NCI-H748 (cell line): ENCODE data around the gene ARHGAP26.

Experiments used
- DNase-seq: peaks from one replicate; lab custom pipeline; 2025; ENCODE audit not compliant: unreplicated experiment; lab: John Stamatoyannopoulos, UW

ARHGAP26 gene

GRCh38 chr5:143212261-143212660 lies 442.1 kb downstream of the ARHGAP26 start:
- DNase-seq = no peak

- no peak for DNase-seq
Observed at GRCh38 chr5:143213231-143213850, 443.2 kb downstream of the ARHGAP26 start.

DNA sequence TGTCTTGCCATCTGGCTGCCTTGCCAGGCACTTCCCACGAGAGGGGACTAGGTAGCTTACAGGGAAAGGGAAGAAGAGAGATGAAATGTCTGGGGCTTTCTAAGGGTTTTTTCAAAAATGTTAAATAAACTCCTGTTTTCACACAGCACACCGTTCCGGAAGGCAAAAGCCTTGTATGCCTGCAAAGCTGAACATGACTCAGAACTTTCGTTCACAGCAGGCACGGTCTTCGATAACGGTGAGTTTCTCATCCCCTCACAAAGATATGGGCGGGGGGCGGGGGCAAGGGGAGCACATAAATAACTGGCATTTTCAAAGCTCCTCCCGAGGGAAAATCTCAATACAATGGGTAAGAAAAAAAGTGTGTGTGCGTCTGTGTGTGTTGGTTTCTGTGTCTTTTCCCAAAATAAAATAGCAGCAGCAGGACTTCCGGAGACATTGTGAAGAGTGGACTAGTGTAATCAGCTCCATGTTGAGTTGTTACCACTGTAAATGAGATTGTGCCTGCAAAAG lies 443.7 kb downstream of the ARHGAP26 start:
- no peak for DNase-seq

DNA sequence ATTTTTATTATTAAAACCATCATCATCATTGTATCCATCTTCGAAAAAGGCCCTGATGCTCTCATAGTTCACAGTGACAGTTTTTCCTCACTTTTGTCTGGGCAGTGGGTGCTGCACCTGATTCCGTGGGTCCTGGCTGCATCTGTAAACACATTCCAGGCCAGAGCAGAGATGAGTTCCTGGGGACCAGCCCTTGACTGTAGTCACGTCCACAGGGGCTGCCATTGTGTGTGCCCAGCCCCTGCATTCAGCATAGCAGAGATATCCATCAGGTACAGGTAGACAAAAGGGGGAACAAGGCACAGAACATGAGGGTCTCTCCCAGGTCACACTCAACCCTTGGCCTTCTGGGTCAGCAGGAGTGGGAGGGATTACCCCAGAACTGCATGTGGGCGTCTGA lies 444.3 kb downstream of the ARHGAP26 start:
- DNase-seq = no peak

DNA sequence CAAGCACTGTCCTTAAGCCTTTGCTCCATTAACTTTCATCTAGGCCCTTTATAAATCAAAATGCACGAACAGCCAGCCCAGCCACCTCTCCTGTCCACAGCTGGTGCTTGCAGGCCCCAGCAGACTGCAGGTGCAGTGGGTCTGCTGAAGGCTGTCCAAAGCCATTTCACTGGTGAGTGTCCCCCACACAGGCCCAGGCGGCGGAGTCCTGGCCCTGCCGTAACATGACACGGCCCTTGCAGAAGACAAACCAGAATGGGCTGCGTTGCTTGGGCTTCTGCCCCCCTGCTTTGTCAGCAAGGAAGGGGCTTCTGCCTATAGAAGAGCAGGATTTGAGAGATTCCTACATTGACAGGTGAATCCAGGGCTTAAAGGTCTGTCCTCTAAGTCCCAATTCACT lies 444.7 kb downstream of the ARHGAP26 start:
- no peak for DNase-seq

GRCh38 chr5:143215690-143216089 lies 445.5 kb downstream of the ARHGAP26 start:
- DNase-seq = no peak

- DNase-seq = no peak
Observed at GRCh38 chr5:143216211-143216610, 446.0 kb downstream of the ARHGAP26 start.

GRCh38 chr5:143217065-143217803 lies 447.1 kb downstream of the ARHGAP26 start:
- no peak for DNase-seq

DNA sequence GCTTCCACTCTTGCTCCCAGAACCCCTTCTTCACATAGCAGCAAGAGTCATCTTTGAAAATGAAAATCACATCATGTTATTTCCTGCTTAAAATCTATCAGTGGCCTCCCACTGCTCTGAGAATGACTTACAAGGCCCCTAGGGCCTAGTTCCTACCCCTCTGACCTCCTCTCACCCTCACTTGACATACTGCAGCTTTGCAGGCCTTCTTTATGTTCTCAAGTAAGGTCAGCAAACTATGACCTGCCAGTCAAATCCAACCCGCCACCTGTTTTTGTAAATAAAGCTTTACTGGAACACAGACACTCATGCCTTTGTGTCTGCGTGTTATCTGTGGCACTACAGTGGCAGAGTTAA lies 447.6 kb downstream of the ARHGAP26 start:
- no peak for DNase-seq

DNA sequence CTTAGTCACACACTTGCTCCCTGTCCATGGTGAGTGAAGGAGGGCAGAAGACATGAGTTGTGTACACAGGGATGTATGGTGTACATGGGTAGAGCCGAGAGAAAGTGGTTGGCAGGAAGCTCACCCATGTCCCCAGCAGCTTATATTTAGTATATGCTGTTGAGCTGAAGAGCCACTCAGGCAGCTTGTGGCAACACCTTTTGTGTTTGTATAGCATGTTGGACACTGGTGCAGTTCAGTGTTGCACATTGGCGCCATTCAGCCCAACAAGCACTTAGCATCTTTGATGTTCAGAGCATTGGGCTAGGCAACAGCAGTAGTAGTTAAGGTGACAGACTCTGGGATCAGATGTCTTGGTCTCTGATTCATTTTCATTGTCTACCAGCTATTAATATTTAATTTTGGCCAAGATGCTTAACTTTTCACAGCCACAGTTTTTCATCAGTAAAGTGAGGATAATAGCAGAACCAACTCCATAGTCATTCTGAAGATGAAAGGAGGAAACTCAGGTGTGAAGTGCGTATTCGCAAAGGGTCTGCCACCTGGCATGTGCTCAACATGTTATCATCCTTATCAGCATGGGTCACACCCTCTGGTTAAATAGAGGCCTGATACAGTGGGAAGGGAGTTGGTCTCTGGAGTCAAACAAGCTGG lies 448.5 kb downstream of the ARHGAP26 start:
- DNase-seq = peak; percentile 60

- no peak for DNase-seq
Observed at GRCh38 chr5:143219696-143220095, 449.5 kb downstream of the ARHGAP26 start.

- DNase-seq = no peak
Observed at GRCh38 chr5:143220748-143221251, 450.6 kb downstream of the ARHGAP26 start.

DNA sequence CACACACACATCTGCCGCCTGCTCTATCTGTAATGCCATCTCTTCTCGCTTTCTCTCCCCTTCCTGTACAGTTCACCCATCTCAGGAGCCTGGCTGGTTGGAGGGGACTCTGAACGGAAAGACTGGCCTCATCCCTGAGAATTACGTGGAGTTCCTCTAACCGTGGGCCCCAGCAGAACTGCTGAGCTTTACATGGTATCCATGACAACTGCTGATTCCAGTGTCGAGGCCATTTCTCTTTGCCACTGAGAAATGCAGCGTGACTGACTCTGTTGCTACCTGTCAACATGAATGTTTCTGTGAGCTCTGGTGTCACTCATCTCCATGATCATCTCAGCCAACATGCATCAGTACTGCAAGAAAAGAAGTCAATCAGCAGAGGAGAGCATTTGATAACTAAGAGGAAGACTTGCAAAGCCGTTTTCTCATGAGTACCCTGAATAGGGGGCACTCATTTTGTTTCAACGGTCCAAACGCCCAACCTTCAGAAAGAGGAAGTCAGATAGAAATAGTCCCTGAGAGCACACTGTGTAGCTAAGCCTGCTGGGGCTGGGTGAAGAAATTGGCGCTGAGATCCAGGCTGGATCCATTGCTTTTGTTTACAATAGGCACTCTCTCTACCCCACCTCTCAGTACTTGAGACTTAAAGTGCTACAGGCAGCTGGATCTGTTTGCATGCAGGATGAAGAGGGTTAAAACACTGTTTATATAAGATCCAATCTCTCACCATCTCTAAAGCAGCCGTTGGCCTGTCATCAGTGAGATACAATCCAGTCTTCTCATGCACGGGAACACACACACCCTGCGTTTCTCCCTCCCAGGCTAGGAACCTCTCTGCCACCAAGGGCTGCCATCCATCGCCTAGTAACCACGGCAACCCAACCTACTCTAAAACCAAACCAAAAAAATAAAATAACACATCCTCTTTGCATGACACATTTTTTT lies 452.4 kb downstream of the ARHGAP26 start:
- peak; percentile 97 for DNase-seq

- DNase-seq = no peak
Observed at GRCh38 chr5:143224672-143225071, 454.5 kb downstream of the ARHGAP26 start.

DNA sequence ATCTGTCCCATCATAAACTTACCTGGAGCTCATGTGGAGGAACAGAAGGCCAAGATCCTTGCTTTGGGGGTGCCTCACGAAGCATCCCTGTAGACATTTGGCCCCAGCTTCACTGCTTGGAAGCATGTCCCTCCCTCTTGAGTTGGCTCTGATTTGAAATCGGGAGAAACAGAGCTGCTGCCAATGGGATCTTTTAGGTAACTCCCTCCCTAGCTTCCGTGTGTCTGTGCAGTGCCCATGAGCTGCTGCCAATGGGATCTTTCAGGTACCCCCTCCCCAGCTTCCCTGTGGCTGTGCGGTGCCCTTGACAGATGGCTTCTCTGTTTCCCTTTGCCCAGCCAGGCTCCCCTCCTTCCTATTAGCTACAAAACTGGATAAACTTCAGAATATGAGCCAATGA lies 455.3 kb downstream of the ARHGAP26 start:
- no peak for DNase-seq

- no peak for DNase-seq
Observed at GRCh38 chr5:143226361-143226760, 456.2 kb downstream of the ARHGAP26 start.

DNA sequence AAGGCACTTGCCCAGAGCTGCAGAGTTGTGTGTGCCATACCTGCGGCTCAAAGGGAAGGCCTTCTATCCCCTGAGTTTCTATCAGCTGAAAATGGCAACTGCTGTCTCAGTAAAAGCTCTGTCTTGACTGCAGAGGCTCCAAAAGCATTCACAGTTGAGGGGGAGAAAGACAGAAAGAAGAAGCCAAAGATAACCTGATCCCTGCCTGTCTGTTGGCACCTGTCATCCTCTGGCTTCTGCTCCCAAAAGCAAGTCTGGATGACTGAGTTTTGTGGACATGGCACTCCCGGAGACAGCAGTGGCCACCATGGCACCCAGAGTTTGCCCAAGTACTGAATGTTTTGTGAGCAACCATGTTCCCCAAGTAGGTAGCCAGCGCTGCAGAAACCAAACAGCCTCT lies 456.7 kb downstream of the ARHGAP26 start:
- no peak for DNase-seq

GRCh38 chr5:143227301-143227700 lies 457.1 kb downstream of the ARHGAP26 start:
- DNase-seq = no peak

DNA sequence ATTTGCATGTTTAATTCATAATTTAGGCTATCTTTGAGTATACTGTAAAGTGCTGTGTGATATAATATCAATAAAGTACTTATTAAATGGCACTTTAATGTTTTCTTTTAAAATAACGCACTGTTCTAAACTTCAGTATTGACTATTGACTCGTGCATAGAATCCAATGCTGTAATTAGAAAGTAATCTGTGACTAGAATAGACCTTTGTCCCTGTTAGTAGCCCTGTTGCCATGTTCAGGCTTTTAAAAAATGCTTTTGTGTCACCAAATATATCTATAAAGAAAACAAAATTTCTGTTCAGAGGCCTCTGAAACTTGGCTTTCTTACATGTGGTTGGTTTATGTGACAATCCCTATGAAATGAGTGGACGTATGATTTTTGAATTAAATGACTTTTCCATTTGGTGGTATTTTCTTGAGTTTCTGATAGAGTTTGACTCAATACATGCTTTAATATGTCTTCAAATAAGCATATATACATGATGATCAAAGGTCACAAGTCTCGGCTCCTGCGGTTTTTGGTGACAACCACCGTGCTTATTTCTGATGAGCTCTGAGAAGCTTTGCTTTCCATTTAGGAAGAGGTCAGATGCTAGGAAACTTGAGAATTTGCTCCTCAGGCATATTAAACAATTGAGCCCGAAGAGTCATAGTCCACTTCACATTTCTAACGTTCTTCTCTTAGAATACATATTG lies 458.6 kb downstream of the ARHGAP26 start:
- no peak for DNase-seq

- DNase-seq = no peak
Observed at GRCh38 chr5:143229426-143229895, 459.3 kb downstream of the ARHGAP26 start.
